Bone marrow (tissue), 2 donors: ENCODE results near the gene INPP4B.

Experiments used
- DNase-seq, 2 donors: peaks; one replicate each; lab custom pipeline; 2025; lab: John Stamatoyannopoulos, UW

The INPP4B gene

GRCh38 chr4:142348613-142349021 lies 497.5 kb downstream of the INPP4B start:
- no peak for DNase-seq

GRCh38 chr4:142347241-142347640 lies 498.9 kb downstream of the INPP4B start:
- DNase-seq = no peak

DNA sequence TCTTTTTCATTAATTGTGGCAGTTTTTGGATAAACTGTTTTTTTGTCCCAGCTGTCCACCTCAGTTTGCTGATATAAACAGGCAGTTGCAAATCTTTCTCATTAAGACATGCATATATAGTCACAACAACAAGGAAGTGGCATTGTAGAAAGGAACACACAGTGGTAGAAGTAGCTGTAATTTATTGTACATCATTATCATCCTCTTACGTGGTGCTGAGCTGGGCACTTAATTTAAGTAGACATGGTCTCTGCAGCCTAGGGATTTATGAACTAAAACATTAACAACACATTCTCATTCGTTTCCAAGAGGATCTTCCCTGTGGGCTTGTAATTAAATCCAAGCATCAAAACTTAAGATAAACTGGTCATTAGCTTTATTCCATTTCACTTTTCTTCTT lies 500.2 kb downstream of the INPP4B start:
- no peak for DNase-seq

DNA sequence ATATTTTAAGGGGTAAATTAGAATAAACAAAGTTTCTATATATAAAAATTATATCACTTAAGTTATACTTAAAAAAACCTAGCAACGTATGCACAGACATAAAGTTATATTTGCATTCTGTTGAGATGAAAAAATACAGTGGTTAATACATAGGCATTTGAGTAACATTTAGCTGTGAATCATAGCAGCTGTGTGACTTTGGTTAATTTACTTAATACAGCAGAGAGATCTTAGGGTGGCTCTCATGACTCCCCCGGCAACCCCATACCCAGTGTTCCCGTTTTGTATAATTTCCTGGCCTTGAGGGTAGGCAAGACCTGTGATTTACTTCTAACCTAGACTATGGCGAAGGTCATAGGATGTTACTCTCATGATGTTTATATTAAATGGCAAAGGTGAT lies 504.8 kb downstream of the INPP4B start:
- DNase-seq = no peak

DNA sequence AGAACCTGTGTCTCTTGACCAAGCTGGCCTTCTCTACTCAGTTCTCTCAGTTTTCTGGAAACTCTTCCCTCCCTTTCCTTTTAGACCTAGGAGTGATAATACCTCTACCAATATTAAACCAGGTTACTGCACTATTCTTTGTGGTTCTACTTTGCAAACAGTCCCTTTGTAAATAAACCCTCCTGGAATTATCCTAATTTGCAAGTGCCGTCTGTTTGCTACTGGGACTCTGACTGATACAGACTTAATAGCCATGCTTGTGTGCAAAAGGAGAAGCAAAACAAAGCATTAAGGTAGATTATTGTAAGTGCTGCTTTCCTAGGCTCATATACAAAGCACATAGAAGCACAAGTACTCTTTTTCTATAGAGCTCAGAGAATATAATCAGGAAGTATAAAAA lies 507.0 kb downstream of the INPP4B start:
- DNase-seq = no peak

- no peak for DNase-seq
Observed at GRCh38 chr4:142336251-142336934, 509.7 kb downstream of the INPP4B start.

GRCh38 chr4:142334931-142335330 lies 511.2 kb downstream of the INPP4B start:
- DNase-seq = no peak

DNA sequence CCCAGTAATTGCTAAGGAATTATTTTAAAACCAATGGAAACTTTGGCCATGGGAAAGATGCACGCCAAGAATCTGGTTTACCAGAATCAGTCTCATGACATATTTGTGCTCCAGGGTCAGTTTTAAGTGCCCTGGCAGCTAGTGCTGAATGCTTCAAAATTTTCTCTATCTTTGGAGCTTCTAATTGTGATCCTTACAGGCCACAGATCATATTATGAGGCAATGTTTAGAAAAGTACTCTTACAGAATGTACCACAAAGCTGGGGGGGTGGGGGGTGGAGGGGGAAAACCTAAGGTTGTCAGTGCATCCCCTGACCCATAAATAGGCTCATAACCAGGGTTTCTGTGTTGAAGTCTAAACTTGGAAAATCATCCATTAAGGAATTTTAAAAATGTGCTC lies 514.5 kb downstream of the INPP4B start:
- no peak for DNase-seq

DNA sequence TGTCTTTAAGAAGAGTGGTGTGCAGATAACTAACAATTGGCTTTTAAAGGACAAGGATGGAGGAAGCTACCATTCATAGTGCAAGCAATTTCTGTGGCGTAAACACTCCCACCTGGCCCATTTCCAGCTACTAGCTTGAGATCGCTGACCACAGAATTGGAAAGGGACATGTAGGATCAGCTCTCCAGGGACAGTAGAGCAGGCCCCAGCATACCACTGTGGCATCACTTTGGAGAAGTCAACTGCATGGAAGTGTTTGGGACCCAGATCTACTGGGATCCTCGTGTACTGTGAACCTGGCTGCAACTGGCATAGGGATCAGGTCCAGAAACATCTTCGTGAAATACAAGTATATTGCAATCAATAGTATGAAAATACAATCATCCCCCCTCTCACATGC lies 515.0 kb downstream of the INPP4B start:
- DNase-seq = no peak

- DNase-seq = no peak
Observed at GRCh38 chr4:142330311-142330710, 515.8 kb downstream of the INPP4B start.

- no peak for DNase-seq
Observed at GRCh38 chr4:142329313-142329712, 516.8 kb downstream of the INPP4B start.

- DNase-seq = no peak
Observed at GRCh38 chr4:142326181-142326580, 519.9 kb downstream of the INPP4B start.

- DNase-seq = no peak
Observed at GRCh38 chr4:142324572-142324971, 521.5 kb downstream of the INPP4B start.

DNA sequence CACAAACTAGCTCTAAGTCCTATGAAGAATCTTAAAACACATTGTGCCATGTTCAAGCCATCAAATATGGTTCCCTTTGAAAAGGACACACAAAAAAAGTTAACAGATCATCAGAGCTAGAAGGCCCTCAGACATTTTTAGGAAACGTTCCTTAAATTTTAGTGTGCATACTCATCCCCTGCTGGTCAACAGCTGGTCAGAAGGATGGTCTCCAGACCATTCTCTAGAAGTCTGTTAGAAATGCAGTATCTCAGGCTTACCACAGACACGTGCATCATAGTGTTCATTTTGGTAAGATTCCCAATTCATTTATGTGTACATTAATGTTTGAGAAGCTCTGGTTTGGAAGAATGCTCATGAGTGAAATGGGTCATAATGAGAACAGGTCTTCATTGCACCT lies 523.1 kb downstream of the INPP4B start:
- DNase-seq = no peak

DNA sequence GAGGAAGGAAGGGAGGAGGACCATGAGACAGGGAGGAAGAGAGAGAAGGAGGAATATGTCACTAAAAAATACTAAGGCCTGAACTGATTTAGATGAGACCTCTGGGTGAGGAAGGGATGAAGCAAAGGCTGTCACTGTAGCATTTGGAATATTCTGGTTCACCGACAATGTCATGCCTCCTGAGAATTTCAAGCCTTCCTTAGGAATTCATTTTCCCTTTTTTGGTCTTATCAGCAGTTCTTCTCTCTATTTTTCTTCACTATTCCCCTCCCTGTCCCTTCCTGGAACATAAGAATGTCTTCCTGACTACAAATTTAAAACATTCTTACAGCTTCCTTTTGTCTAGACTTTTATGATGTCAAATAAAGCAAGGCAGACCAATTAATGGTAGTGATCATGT lies 527.8 kb downstream of the INPP4B start:
- no peak for DNase-seq

GRCh38 chr4:142316913-142317312 lies 529.2 kb downstream of the INPP4B start:
- no peak for DNase-seq

DNA sequence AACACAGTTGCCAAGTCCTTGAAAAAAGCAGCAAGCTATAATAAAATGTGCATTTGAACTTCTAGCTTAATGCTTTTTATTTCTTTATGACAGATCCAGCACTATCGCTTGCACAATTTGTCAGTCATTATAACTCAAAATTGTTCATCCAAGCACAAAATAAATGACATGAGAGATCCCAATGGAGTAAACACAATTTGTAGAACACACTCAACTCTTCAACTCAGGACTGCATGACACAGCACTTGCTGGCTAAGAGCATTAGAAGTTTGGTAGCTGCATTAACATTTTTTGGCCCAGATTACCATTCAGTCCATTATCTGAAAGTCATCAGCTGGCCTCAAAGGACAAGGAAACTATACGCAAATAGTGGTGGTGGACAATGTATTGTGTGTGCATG lies 530.1 kb downstream of the INPP4B start:
- no peak for DNase-seq

DNA sequence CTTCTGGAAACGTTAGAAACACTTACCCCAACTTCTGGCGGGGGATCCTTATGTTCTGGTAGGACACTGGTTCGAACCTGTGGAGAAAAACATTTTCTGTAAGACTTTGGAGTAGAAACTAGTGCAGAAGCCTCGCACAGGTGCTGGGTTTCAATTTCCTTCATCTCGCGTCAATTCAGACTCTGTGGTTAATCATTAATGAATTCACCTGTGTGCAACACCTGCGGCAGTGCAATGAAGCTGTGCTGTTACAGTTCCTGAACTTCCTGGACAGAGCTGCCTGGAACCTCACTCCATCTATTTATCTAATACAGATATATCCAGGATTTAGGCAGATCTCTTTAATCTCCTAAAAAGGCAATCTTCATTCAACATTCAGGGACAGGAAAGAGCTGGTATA lies 531.4 kb downstream of the INPP4B start:
- no peak for DNase-seq

DNA sequence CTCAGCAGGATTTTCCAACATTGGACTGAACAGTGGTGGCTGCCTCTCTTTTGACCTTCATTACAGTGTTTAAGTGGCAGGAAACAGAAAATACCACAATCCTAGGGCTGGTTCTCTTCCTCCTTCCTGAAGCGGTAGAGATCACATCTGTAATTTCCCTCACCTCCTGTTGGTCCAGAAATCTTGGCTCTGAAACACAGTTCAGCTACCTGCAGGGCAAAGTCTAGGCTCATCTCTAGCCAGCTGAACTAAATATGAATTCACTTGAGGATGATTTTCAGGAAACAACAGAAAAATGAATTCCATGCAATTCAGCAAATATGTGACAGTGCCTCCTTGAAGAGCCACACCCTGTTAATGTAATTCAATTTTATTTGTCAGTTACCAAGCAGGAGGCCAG lies 531.9 kb downstream of the INPP4B start:
- DNase-seq = no peak

DNA sequence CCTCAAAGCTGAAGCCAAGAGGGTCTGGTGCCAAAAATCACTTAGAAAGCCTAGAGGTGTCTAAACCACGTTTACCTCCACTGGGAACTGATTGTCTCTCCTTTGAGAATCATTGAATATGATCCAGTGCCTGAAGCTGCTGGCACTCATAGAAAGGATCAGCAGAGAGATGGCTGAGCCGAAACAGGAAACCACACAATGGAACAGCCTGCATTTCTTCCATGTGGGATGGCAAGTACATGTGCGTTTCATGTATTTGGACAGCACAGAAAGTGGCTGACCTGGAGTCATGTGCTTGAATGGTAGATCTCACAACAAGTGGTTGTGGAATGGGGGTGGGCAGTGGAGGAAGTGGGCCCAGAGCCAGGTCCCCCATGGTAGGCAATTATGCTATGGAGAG lies 533.7 kb downstream of the INPP4B start:
- DNase-seq = no peak

GRCh38 chr4:142311916-142312315 lies 534.2 kb downstream of the INPP4B start:
- DNase-seq = no peak

DNA sequence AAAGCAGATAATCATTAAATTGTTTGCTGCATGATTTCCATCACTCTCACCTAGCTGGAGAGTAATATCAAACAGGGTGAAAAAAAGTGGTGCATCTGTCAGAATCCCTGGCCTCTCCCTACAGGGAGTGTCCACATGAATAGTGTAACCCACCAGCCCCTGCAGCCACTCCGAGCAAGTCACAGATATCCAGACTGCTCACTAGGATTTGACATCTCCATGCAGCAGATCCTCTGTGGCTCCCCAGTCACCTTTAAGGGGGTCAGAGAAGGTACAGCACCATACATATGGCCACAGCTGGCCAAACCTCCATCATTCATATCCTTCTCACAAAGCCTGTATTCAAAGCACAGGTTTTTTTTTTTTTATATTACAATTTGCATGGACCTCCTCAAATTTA lies 536.3 kb downstream of the INPP4B start:
- DNase-seq = no peak

DNA sequence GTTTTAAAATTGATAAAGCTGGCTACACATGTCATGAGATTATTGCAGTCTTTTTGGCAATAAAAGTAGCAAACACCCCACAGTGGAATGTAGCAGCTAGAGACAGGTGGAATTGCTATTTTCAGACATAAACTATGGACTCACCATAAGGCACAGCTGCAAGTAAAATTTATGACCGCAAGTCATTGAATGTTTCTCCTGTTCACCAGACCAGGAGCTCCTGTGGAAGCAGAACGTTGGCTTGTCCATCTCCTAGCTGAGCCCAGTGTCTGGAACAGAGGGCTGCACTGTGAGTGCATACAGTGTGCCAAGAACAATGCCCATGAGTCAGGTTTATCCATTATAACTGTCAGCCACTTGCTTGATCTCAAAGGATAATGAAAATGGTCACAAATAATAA lies 538.2 kb downstream of the INPP4B start:
- DNase-seq = no peak

DNA sequence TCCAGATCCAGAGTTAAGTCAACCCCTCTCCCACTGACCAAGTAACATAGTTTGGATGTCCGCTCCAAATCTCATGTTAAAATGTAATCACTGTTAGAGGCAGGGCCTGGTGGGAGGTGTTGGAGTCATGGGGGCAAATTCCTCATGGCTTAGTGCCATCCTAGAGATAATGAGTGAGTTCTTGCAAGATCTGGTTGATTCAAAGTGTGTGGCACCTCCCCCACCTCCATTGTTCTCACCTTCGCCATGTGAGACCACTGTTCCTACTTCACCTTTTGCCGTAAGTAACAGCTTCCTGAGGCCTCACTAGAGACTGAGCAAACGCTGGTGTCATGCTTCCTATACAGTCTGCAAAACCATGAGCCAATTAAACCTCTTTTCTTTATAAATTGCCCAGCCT lies 548.8 kb downstream of the INPP4B start:
- DNase-seq = no peak

DNA sequence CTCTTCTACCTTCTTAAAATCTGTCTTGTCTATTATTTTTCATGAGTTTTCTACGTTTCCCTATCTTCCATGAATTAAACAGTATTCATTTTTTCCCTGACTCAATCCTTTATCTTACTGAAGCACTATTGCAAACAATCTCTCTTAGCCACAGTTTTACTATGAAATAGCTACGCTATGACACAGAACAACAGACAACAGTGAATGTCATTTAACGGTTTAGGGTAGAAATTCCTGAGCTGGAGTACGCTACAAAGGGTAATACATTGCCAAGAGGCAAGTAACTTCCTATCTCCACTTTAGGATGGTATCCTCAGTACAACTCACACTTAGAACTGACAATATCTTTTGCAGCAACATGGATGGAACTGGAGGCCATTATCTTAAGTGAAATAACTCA lies 552.6 kb downstream of the INPP4B start:
- DNase-seq = no peak
